Right lobe of liver (tissue), 4 donors: ENCODE measurements around the gene RUSC2.

ENCODE experiments used
- CTCF ChIP-seq, 4 donors: fragments of 200-600 bp in 3 of 4; fragments of 450-650 bp in 1 of 4; IDR thresholded peaks; one replicate each; pipeline versions ENCODE4 v1.5.1 to v1.8.0; 2016 to 2022; ENCODE audit warnings: antibody characterized with exemption in 4 of 4, mild to moderate bottlenecking in 2 of 4
- POLR2A ChIP-seq: fragments of 450-650 bp; IDR thresholded peaks from one replicate; pipeline ENCODE4 v1.6.1; 2017; ENCODE audit warnings: antibody characterized with exemption, mild to moderate bottlenecking
- donor health status: DM: no; HTN: no; CAD: no.
- donor health status: DM: no; HTN: no; CAD: no.
- donor health status: DM: no; HTN: yes; CAD: no.

- TF ChIP-seq CTCF (IDR thresholded peaks at IDR 0.05) (no peak), POLR2A (no peak)
Measured at GRCh38 chr9:35488021-35488420, 1.9 kb upstream of the RUSC2 start.
